ENCODE measurements around the gene LBH. TPM values are rescaled to one million over a fixed set of nuclear protein-coding genes. Genes with fewer than 3 reads are reported as not detected.

LBH gene
- total RNA-seq, 5 donors from 2014 or later (not counting 1 experiment from before 2014, with no cell fraction given), result 209 to 386 (median 323) TPM

- Histone ChIP-seq H3K36me3 (ENCODE audit: control insufficient read depth in 2 of 2, extremely low read depth in 1 of 2, insufficient read depth in 1 of 2, low read length in 1 of 2) (peaks cover 3 to 82% of the 10 kb centered on the region in 2 donors), H3K27ac (ENCODE audit: low read length) (peak overlapping the region; percentile 40), H3K27me3 (replicated peaks in 1 of 2; ENCODE audit: control insufficient read depth in 2 of 2, extremely low read depth in 1 of 2, insufficient read depth in 2 of 2, low read length in 1 of 2) (no peaks in the 10 kb centered on the region), H3K4me3 (ENCODE audit: control insufficient read depth in 1 of 2, extremely low read depth in 1 of 2, low read length in 1 of 2) (peak overlapping the region in 1 of 2 donors; percentile 2), H3K9me3 (no peaks in the 10 kb centered on the region), H3K4me1 (ENCODE audit: control insufficient read depth in 1 of 2, extremely low read depth in 1 of 2, insufficient read depth in 2 of 2, low read length in 2 of 2) (peaks cover 64 to 90% of the 10 kb centered on the region in 2 experiments)
- ATAC-seq (replicated peaks in 1 of 4) (peak; percentile 43 to 68 (median 55)), DNase-seq (peak; percentile 51 to 92 (median 71))
- Mint-ChIP-seq H3K27me3 (no peaks in the 10 kb centered on the region), H3K36me3 (peaks cover 64% of the 10 kb centered on the region), H3K9me3 (no peaks in the 10 kb centered on the region), H3K4me1 (peaks cover 89 to 95% (median 93%) of the 10 kb centered on the region in 3 donors), H3K4me3 (peak overlapping the region; percentile 64 to 98 (median 79)), H3K27ac (peak overlapping the region; percentile 82 to 96)
- 42% methylated on average over 9 of the region's 11 CpGs for WGBS (ENCODE audit: insufficient coverage)
- CTCF ChIA-PET, result interaction anchor here (0.6 to 5.5 kb wide), 30 partner anchors 9 to 472 kb away, joined by 3 to 42 read pairs (median 5); no protein-coding TSS in a partner anchor
- POLR2A ChIA-PET, result interaction anchor here (0.6 to 1.5 kb wide), 10 partner anchors 11 to 93 kb away, joined by 3 to 13 read pairs (median 4); partner anchors contain the start of gene YPEL5 (in 1 of the 2)
Observed at GRCh38 chr2:30239308-30239985, 8.1 kb downstream of the LBH start.

- 68% methylated on average over 11 of the region's 12 CpGs for WGBS (ENCODE audit: insufficient coverage)
- Mint-ChIP-seq H3K9me3 (no peaks in the 10 kb centered on the region), H3K36me3 (peaks cover 61% of the 10 kb centered on the region), H3K27ac (peak overlapping the region; percentile 82 to 96), H3K27me3 (no peaks in the 10 kb centered on the region), H3K4me3 (peak overlapping the region; percentile 47 to 98 (median 79)), H3K4me1 (peaks cover 88 to 91% (median 91%) of the 10 kb centered on the region in 3 donors)
- Histone ChIP-seq H3K27ac (ENCODE audit: low read length) (peak overlapping the region; percentile 40), H3K9me3 (no peaks in the 10 kb centered on the region), H3K4me1 (ENCODE audit: control insufficient read depth in 1 of 2, extremely low read depth in 1 of 2, insufficient read depth in 2 of 2, low read length in 2 of 2) (peaks cover 61 to 86% of the 10 kb centered on the region in 2 experiments), H3K36me3 (ENCODE audit: control insufficient read depth in 2 of 2, extremely low read depth in 1 of 2, insufficient read depth in 1 of 2, low read length in 1 of 2) (peaks cover 3 to 79% of the 10 kb centered on the region in 2 donors), H3K27me3 (replicated peaks in 1 of 2; ENCODE audit: control insufficient read depth in 2 of 2, extremely low read depth in 1 of 2, insufficient read depth in 2 of 2, low read length in 1 of 2) (no peaks in the 10 kb centered on the region), H3K4me3 (ENCODE audit: control insufficient read depth in 1 of 2, extremely low read depth in 1 of 2, low read length in 1 of 2) (no peak overlapping the region)
- CTCF ChIA-PET, result interaction anchor here (0.6 to 5.5 kb wide), 26 partner anchors 10 to 1093 kb away, joined by 3 to 42 read pairs (median 5); partner anchors contain the start of gene LCLAT1 (in 1 of the 2)
- POLR2A ChIA-PET, result interaction anchor here (0.5 to 1.2 kb wide), 7 partner anchors 8 to 74 kb away, joined by 3 to 10 read pairs (median 4); no protein-coding TSS in a partner anchor
- ATAC-seq (replicated peaks in 1 of 4) (no peak), DNase-seq (peak in 1 of 35 experiments; percentile 19)
Observed at GRCh38 chr2:30239986-30240752, 8.8 kb downstream of the LBH start.

- peaks cover 88 to 91% (median 89%) of the 10 kb centered on the region in 3 donors for H3K4me1 Mint-ChIP-seq
- H3K4me1 ChIP-seq (ENCODE audit: control insufficient read depth in 1 of 2, extremely low read depth in 1 of 2, insufficient read depth in 2 of 2, low read length in 2 of 2), result peaks cover 47 to 80% of the 10 kb centered on the region in 2 experiments
- peaks cover under 1 to 69% of the 10 kb centered on the region in 2 donors for H3K36me3 ChIP-seq (ENCODE audit: control insufficient read depth in 2 of 2, extremely low read depth in 1 of 2, insufficient read depth in 1 of 2, low read length in 1 of 2)
- H3K4me3 Mint-ChIP-seq, result peak overlapping the region in 2 of 3 donors; percentile 52 to 59
- POLR2A ChIA-PET, result interaction anchor here in 1 of 2 donors (0.6 to 1.6 kb wide), 3 partner anchors 8 to 34 kb away, joined by 3 to 5 read pairs (median 5); no protein-coding TSS in a partner anchor
- no peaks in the 10 kb centered on the region for H3K9me3 Mint-ChIP-seq
- CTCF ChIA-PET, result interaction anchor here (0.6 to 1.6 kb wide), 11 partner anchors 8 to 1076 kb away, joined by 3 to 6 read pairs (median 3); partner anchors contain the start of gene LBH (in 1 of the 2)
- H3K4me3 ChIP-seq (ENCODE audit: control insufficient read depth in 1 of 2, extremely low read depth in 1 of 2, low read length in 1 of 2), result no peak overlapping the region
- H3K27ac ChIP-seq (ENCODE audit: low read length), result peak overlapping the region; percentile 14
- no peak for DNase-seq
- no peaks in the 10 kb centered on the region for H3K27me3 Mint-ChIP-seq
- H3K36me3 Mint-ChIP-seq, result peaks cover 60% of the 10 kb centered on the region
- no peak for ATAC-seq (replicated peaks in 1 of 4)
- peak overlapping the region; percentile 83 to 90 for H3K27ac Mint-ChIP-seq
- WGBS (ENCODE audit: insufficient coverage), result 93% methylated on average over 2 of the region's 3 CpGs
- no peaks in the 10 kb centered on the region for H3K9me3 ChIP-seq
- H3K27me3 ChIP-seq (replicated peaks in 1 of 2; ENCODE audit: control insufficient read depth in 2 of 2, extremely low read depth in 1 of 2, insufficient read depth in 2 of 2, low read length in 1 of 2), result no peaks in the 10 kb centered on the region
Observed at GRCh38 chr2:30243231-30243630, 11.9 kb downstream of the LBH start.

- Mint-ChIP-seq H3K27me3 (no peaks in the 10 kb centered on the region), H3K4me1 (peaks cover 88 to 91% (median 89%) of the 10 kb centered on the region in 3 donors), H3K27ac (peak overlapping the region; percentile 82 to 87), H3K4me3 (peak overlapping the region in 2 of 3 donors; percentile 34 to 67), H3K9me3 (no peaks in the 10 kb centered on the region), H3K36me3 (peaks cover 60% of the 10 kb centered on the region)
- Histone ChIP-seq H3K4me1 (ENCODE audit: control insufficient read depth in 1 of 2, extremely low read depth in 1 of 2, insufficient read depth in 2 of 2, low read length in 2 of 2) (peaks cover 47 to 80% of the 10 kb centered on the region in 2 experiments), H3K36me3 (ENCODE audit: control insufficient read depth in 2 of 2, extremely low read depth in 1 of 2, insufficient read depth in 1 of 2, low read length in 1 of 2) (peaks cover 0 to 65% of the 10 kb centered on the region in 2 donors), H3K9me3 (no peaks in the 10 kb centered on the region), H3K27me3 (replicated peaks in 1 of 2; ENCODE audit: control insufficient read depth in 2 of 2, extremely low read depth in 1 of 2, insufficient read depth in 2 of 2, low read length in 1 of 2) (no peaks in the 10 kb centered on the region), H3K27ac (ENCODE audit: low read length) (no peak overlapping the region), H3K4me3 (ENCODE audit: control insufficient read depth in 1 of 2, extremely low read depth in 1 of 2, low read length in 1 of 2) (no peak overlapping the region)
- ChIA-PET CTCF (interaction anchor here (0.6 to 1.5 kb wide), 7 partner anchors 8 to 231 kb away, joined by 3 to 5 read pairs (median 4); partner anchors contain the start of gene LCLAT1 (in 1 of the 2)), POLR2A (interaction anchor here (0.6 to 1.1 kb wide), 6 partner anchors 11 to 466 kb away, joined by 3 to 16 read pairs (median 4); no protein-coding TSS in a partner anchor)
- ATAC-seq (replicated peaks in 1 of 4) (no peak), DNase-seq (no peak)
- 100% methylated on average over 4 of the region's 5 CpGs for WGBS (ENCODE audit: insufficient coverage)
Observed at GRCh38 chr2:30245364-30245763, 14.0 kb downstream of the LBH start.

DNA sequence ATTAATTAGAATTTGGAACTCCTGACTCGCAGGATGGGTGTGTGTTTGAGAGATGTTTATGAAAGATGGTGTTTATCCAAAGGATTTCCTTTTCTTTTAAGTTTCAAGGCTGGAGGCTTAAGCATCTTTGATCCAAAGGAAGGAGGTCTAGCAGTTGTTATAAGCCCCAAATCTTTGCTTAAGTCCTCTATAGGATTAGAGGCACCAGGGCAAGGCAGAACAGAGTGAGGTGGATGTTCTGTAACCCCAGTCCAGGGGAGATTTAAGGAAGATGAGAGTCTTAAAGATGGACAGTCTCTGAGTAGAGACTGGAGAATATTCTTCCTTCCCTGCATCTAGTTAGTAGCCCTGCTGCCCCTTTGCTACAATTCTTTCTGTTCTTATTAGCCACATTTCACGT lies 17.5 kb downstream of the LBH start:
- Mint-ChIP-seq H3K27ac (peak overlapping the region; percentile 86 to 94), H3K27me3 (no peaks in the 10 kb centered on the region), H3K4me3 (peak overlapping the region; percentile 9 to 67 (median 41)), H3K9me3 (no peaks in the 10 kb centered on the region), H3K4me1 (peaks cover 91 to 93% (median 91%) of the 10 kb centered on the region in 3 donors), H3K36me3 (peaks cover 50% of the 10 kb centered on the region)
- CTCF ChIA-PET, result interaction anchor here in 1 of 2 donors (1.4 to 2.4 kb wide), 2 partner anchors 40 to 84 kb away, joined by 4 to 7 read pairs; no protein-coding TSS in a partner anchor
- peaks cover 51 to 89% of the 10 kb centered on the region in 2 experiments for H3K4me1 ChIP-seq (ENCODE audit: control insufficient read depth in 1 of 2, extremely low read depth in 1 of 2, insufficient read depth in 2 of 2, low read length in 2 of 2)
- H3K27ac ChIP-seq (ENCODE audit: low read length), result peak overlapping the region; percentile 44
- WGBS (ENCODE audit: insufficient coverage), result no CpG with 5 or more reads among the region's 2 CpGs
- POLR2A ChIA-PET, result interaction anchor here in 1 of 2 donors (0.8 kb wide), 1 partner anchor 9 kb away, joined by 3 read pairs; no protein-coding TSS in a partner anchor
- DNase-seq (no peak), ATAC-seq (replicated peaks in 1 of 4) (no peak)
- no peak overlapping the region for H3K4me3 ChIP-seq (ENCODE audit: control insufficient read depth in 1 of 2, extremely low read depth in 1 of 2, low read length in 1 of 2)
- H3K36me3 ChIP-seq (ENCODE audit: control insufficient read depth in 2 of 2, extremely low read depth in 1 of 2, insufficient read depth in 1 of 2, low read length in 1 of 2), result peaks cover 0 to 57% of the 10 kb centered on the region in 2 donors
- no peaks in the 10 kb centered on the region for H3K27me3 ChIP-seq (replicated peaks in 1 of 2; ENCODE audit: control insufficient read depth in 2 of 2, extremely low read depth in 1 of 2, insufficient read depth in 2 of 2, low read length in 1 of 2)
- H3K9me3 ChIP-seq, result no peaks in the 10 kb centered on the region
